SH-SY5Y (cell line): ENCODE data around the gene PYGM.

Source experiments
- GATA2 ChIP-seq: IDR thresholded peaks from 2 replicates; pipeline ENCODE4 v1.6.1; 2011; ENCODE audit warnings: mild to moderate bottlenecking, low read depth, low read length
- GATA3 ChIP-seq: IDR thresholded peaks from 2 replicates; pipeline ENCODE4 v1.6.1; 2011; ENCODE audit warnings: low read depth, mild to moderate bottlenecking, low read length, moderate library complexity

GRCh38 chr11:64726867-64727530 lies 32.8 kb downstream of the PYGM start:
- TF ChIP-seq GATA2 = no peak
- TF ChIP-seq GATA3 = no peak
